Measurements from ENCODE around the gene TUBA4B. TPM values are rescaled to one million over a fixed set of nuclear protein-coding genes. Genes with fewer than 3 reads are reported as not detected.
A peak's percentile ranks its signal among the peaks of the same experiment; 100 is the strongest.
"Not testable (repeated sequence)": the region's sequence is repeated elsewhere in the genome, so short reads cannot be mapped to it uniquely, and the experiment has no call there.

TUBA4B gene
- polyA plus RNA-seq, 1 donor = 0.20 TPM

- no peak for DNase-seq (ENCODE audit: low read depth)
Observed at GRCh38 chr2:219273937-219274336, 20.9 kb downstream of the TUBA4B start.

GRCh38 chr2:219274361-219274921, 21.4 kb downstream of the TUBA4B start:
- DNase-seq (ENCODE audit: low read depth) = no peak

- DNase-seq (ENCODE audit: low read depth) = no peak
Observed at GRCh38 chr2:219277703-219278654, 24.9 kb downstream of the TUBA4B start.

GRCh38 chr2:219278655-219279150, 25.7 kb downstream of the TUBA4B start:
- DNase-seq (ENCODE audit: low read depth) = no peak

- DNase-seq (ENCODE audit: low read depth) = peak; percentile 94
Observed at GRCh38 chr2:219279151-219279915, 26.3 kb downstream of the TUBA4B start, which contains the start of gene DNAJB2. DNAJB2 (plus strand) TSS chr2:219279366; CDS start chr2:219279834, 468 bp downstream.

- no peak for DNase-seq (ENCODE audit: low read depth)
Observed at GRCh38 chr2:219279916-219280516, 27.0 kb downstream of the TUBA4B start.

GRCh38 chr2:219280651-219281050, 27.6 kb downstream of the TUBA4B start:
- no peak for DNase-seq (ENCODE audit: low read depth)

- DNase-seq (ENCODE audit: low read depth) = no peak
Observed at GRCh38 chr2:219281588-219281987, 28.5 kb downstream of the TUBA4B start.

- DNase-seq (ENCODE audit: low read depth) = no peak
Observed at GRCh38 chr2:219282375-219282774, 29.3 kb downstream of the TUBA4B start.

- no peak for DNase-seq (ENCODE audit: low read depth)
Observed at GRCh38 chr2:219282943-219283581, 30.0 kb downstream of the TUBA4B start.

- DNase-seq (ENCODE audit: low read depth) = no peak
Observed at GRCh38 chr2:219284501-219285372, 31.7 kb downstream of the TUBA4B start.

- no peak for DNase-seq (ENCODE audit: low read depth)
Observed at GRCh38 chr2:219285373-219285735, 32.3 kb downstream of the TUBA4B start.

- no peak for DNase-seq (ENCODE audit: low read depth)
Observed at GRCh38 chr2:219285894-219286425, 32.9 kb downstream of the TUBA4B start.

- no peak for DNase-seq (ENCODE audit: low read depth)
Observed at GRCh38 chr2:219286436-219287115, 33.5 kb downstream of the TUBA4B start.

GRCh38 chr2:219287116-219287440, 34.0 kb downstream of the TUBA4B start:
- DNase-seq (ENCODE audit: low read depth) = not testable (repeated sequence)

GRCh38 chr2:219287580-219288265, 34.7 kb downstream of the TUBA4B start:
- no peak for DNase-seq (ENCODE audit: low read depth)

GRCh38 chr2:219289195-219289536, 36.1 kb downstream of the TUBA4B start:
- DNase-seq (ENCODE audit: low read depth) = no peak

GRCh38 chr2:219289537-219290361, 36.7 kb downstream of the TUBA4B start:
- DNase-seq (ENCODE audit: low read depth) = peak; percentile 75
